ENCODE measurements around the gene MLPH. TPM values are rescaled to one million over a fixed set of nuclear protein-coding genes. Genes with fewer than 3 reads are reported as not detected.

Gene MLPH
- total RNA-seq, 4 donors from 2014 or later, result 13.3 to 37.9 (median 19.9) TPM

DNA sequence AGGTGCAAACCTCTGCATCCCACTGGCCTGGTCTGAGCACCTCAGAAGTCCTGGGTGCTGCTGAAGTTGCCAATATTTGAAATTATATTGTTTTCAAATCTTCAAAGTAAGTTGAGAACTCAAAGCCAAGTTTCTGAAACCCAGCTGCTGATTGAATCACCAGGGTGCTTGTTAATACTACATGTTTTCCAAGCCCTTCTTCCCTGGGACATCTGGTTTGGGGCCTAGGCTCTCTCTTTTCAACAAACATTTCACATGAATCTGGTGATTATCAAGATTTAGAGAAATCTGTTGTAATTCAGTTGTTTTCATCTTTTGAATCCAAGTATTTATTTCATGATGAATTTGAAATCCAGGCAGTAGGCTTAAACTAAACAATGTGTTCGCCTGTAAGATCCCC lies 24.4 kb downstream of the MLPH start:
- TF ChIP-seq CTCF (IDR thresholded peaks at IDR 0.05) (no peak), POLR2A (IDR thresholded peaks at IDR 0.05) (no peak)
- H3K4me3 ChIP-seq (ENCODE audit: low read depth, poor library complexity, severe bottlenecking), result no peak overlapping the region
- intact Hi-C loops (cut with DNase I; ENCODE audit: low total_unique reads), result loop anchor here (5.0 to 10.0 kb wide), 2 partner anchors 61 to 233 kb away; no protein-coding TSS in a partner anchor
- WGBS, 2 donors, result 79 to 80% methylated on average over 1 of the region's 1 CpG
- DNase-seq (ENCODE audit: low spot score in 2 of 2), result no peak

DNA sequence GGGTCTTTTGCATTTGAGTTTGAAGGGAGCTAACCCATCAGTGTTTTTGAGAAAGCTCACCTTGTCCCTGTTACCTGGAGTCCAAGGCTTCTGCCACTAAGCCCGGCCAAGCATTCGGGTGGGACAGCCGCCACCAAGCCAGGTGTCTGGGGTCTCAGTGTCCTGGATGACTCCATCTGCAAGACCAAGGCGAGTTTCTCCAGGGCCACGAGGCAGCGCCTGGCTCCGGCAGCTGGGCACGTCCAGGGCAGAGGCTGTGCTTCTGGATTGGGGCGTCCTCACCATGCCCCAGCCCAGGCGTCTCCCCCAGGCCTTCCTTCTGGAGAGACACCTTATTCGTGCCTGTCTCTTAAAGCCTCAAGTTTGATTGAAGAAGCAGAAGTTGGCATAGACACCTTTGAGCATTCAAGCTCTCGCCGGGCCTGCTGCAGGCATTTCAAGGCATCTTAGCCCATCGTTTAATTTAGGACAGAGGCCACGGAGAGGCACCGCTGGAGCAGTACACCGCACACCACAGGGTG lies 24.9 kb downstream of the MLPH start:
- H3K4me3 ChIP-seq (ENCODE audit: low read depth, poor library complexity, severe bottlenecking), result no peak overlapping the region
- DNase-seq (ENCODE audit: low spot score in 2 of 2), result no peak
- intact Hi-C loops (cut with DNase I; ENCODE audit: low total_unique reads), result loop anchor here (5.0 to 10.0 kb wide), 2 partner anchors 60 to 233 kb away; no protein-coding TSS in a partner anchor
- 87% methylated on average over 14 to 17 of the region's 17 CpGs for WGBS, 2 donors
- TF ChIP-seq CTCF (IDR thresholded peaks at IDR 0.05), result no peak
- no peak for TF ChIP-seq POLR2A (IDR thresholded peaks at IDR 0.05)

DNA sequence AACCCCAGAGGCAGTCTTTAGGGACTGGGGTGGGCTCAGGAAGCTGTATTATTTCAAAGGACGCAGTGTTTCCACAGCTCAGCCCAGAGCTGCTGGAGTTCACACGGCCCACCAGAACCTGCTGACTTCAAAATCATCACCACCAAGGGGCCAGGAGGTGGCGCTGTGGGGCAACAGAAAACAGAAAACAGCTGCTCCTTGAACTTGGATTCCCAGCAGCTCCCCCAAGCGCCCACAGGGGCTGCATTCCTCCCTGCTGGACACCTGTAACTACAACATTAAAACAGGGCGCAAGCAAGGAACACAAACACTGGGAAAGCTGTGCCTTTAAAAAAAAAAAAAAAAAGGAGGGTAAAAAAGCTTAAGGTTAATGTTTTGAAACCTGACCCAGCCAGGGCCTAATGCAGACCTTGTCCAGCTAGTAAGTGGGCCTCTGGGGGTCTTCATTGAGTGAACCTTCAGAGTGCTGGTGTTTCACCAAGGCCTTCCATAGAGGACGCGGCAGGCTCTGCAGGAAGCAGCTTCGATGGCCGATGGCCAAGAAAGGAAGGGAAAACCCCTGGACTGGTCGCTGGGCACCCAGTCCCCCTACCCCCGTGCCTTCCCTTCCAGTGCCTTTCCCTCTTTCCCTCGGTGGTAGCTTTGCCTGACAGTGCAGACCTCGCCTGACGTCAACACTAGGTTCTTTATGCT lies 25.9 kb downstream of the MLPH start:
- 28 to 33% methylated on average over 14 of the region's 14 CpGs for WGBS, 2 donors
- H3K4me3 ChIP-seq (ENCODE audit: low read depth, poor library complexity, severe bottlenecking), result no peak overlapping the region
- intact Hi-C loops (cut with DNase I; ENCODE audit: low total_unique reads), result loop anchor here (5.0 to 10.0 kb wide), 2 partner anchors 59 to 232 kb away; no protein-coding TSS in a partner anchor
- TF ChIP-seq CTCF (IDR thresholded peaks at IDR 0.05) (no peak), POLR2A (IDR thresholded peaks at IDR 0.05) (no peak)
- DNase-seq (ENCODE audit: low spot score in 2 of 2), result peak; percentile 84 to 96

- TF ChIP-seq POLR2A (IDR thresholded peaks at IDR 0.05), result no peak
- TF ChIP-seq CTCF (IDR thresholded peaks at IDR 0.05), result no peak
- intact Hi-C loops (cut with DNase I; ENCODE audit: low total_unique reads), result loop anchor here (5.0 to 10.0 kb wide), 2 partner anchors 59 to 231 kb away; no protein-coding TSS in a partner anchor
- DNase-seq (ENCODE audit: low spot score in 2 of 2), result no peak
- no peak overlapping the region for H3K4me3 ChIP-seq (ENCODE audit: low read depth, poor library complexity, severe bottlenecking)
- WGBS, 2 donors, result 86 to 91% methylated on average over 9 of the region's 9 CpGs
These were observed 26.6 kb downstream of the MLPH start for GRCh38 chr2:237513693-237514092.

GRCh38 chr2:237514474-237515130 lies 27.6 kb downstream of the MLPH start:
- 78 to 86% methylated on average over 6 of the region's 6 CpGs for WGBS, 2 donors
- TF ChIP-seq POLR2A (IDR thresholded peaks at IDR 0.05) (no peak), CTCF (IDR thresholded peaks at IDR 0.05) (no peak)
- intact Hi-C loops (cut with DNase I; ENCODE audit: low total_unique reads), result loop anchor here (5.0 to 10.0 kb wide), 2 partner anchors 58 to 230 kb away; no protein-coding TSS in a partner anchor
- no peak overlapping the region for H3K4me3 ChIP-seq (ENCODE audit: low read depth, poor library complexity, severe bottlenecking)
- DNase-seq (ENCODE audit: low spot score in 2 of 2), result no peak

All from lower leg skin (tissue), 4 donors.